Ishikawa (cell line): ENCODE data around the gene DYRK4.

Experiments used
- CEBPB ChIP-seq: IDR thresholded peaks from 2 replicates; pipeline ENCODE4 v1.6.1; 2012
- CREB1 ChIP-seq: IDR thresholded peaks from 2 replicates; pipeline ENCODE4 v1.6.1; 2012; ENCODE audit warnings: low read depth
- EP300 ChIP-seq: IDR thresholded peaks from 2 replicates; pipeline ENCODE4 v1.6.1; 2012; ENCODE audit warnings: borderline replicate concordance
- FOXM1 ChIP-seq: IDR thresholded peaks from 2 replicates; pipeline ENCODE4 v1.6.1; 2012; ENCODE audit warnings: low read depth, borderline replicate concordance
- MAX ChIP-seq: IDR thresholded peaks from 2 replicates; pipeline ENCODE4 v1.6.1; 2012
- NFIC ChIP-seq: IDR thresholded peaks from 2 replicates; pipeline ENCODE4 v1.6.1; 2012
- RAD21 ChIP-seq: IDR thresholded peaks from 2 replicates; pipeline ENCODE4 v1.6.1; 2012; ENCODE audit warnings: low read depth
- REST ChIP-seq: IDR thresholded peaks from 2 replicates; pipeline ENCODE4 v1.6.1; 2012; ENCODE audit warnings: low read depth, mild to moderate bottlenecking
- TAF1 ChIP-seq: IDR thresholded peaks from 2 replicates; pipeline ENCODE4 v1.6.1; 2012; ENCODE audit warnings: low read depth, mild to moderate bottlenecking
- TCF12 ChIP-seq: IDR thresholded peaks from 2 replicates; pipeline ENCODE4 v1.6.1; 2012; ENCODE audit warnings: low read depth
- TEAD4 ChIP-seq: IDR thresholded peaks from 2 replicates; pipeline ENCODE4 v1.6.1; 2012
- USF1 ChIP-seq: IDR thresholded peaks from 2 replicates; pipeline ENCODE4 v1.6.1; 2012
- YY1 ChIP-seq: IDR thresholded peaks from 2 replicates; pipeline ENCODE4 v1.6.1; 2012; ENCODE audit warnings: low read depth
- ZBTB7A ChIP-seq: IDR thresholded peaks from 2 replicates; pipeline ENCODE4 v1.6.1; 2012; ENCODE audit warnings: low read depth

DYRK4 gene

GRCh38 chr12:4564818-4565217, 2.8 kb downstream of the DYRK4 start:
- TF ChIP-seq TCF12 (no peak), TAF1 (no peak), CEBPB (no peak), USF1 (no peak), EP300 (no peak)

GRCh38 chr12:4566474-4566873, 4.5 kb downstream of the DYRK4 start:
- TF ChIP-seq TAF1 (no peak), NFIC (no peak)

GRCh38 chr12:4567073-4567881, 5.3 kb downstream of the DYRK4 start:
- no peak for TF ChIP-seq MAX
- TF ChIP-seq CREB1: no peak
- TF ChIP-seq FOXM1: no peak
- no peak for TF ChIP-seq TAF1
- TF ChIP-seq ZBTB7A: no peak
- no peak for TF ChIP-seq YY1
- TF ChIP-seq CEBPB: no peak

GRCh38 chr12:4569261-4569660, 7.3 kb downstream of the DYRK4 start:
- TF ChIP-seq YY1 (no peak), REST (no peak), USF1 (no peak), MAX (no peak), ZBTB7A (no peak), TCF12 (no peak), TAF1 (no peak)

- TF ChIP-seq RAD21 (no peak), ZBTB7A (no peak), YY1 (no peak), TEAD4 (no peak)
Observed at GRCh38 chr12:4572680-4573079, 10.7 kb downstream of the DYRK4 start.

GRCh38 chr12:4579305-4580102, 17.5 kb downstream of the DYRK4 start:
- TF ChIP-seq MAX: no peak
- no peak for TF ChIP-seq TAF1
- peak; percentile 46 for TF ChIP-seq RAD21

- no peak for TF ChIP-seq RAD21
- TF ChIP-seq FOXM1: no peak
- TF ChIP-seq USF1: no peak
- TF ChIP-seq CREB1: no peak
Observed at GRCh38 chr12:4580281-4580688, 18.3 kb downstream of the DYRK4 start.

- TF ChIP-seq RAD21 (no peak), CEBPB (no peak), MAX (no peak), FOXM1 (no peak), REST (no peak), EP300 (no peak), ZBTB7A (no peak), YY1 (no peak), USF1 (no peak), TEAD4 (no peak)
Observed at GRCh38 chr12:4584281-4584680, 22.3 kb downstream of the DYRK4 start.
